Heart left ventricle (tissue), 13 donors: Measurements from ENCODE around the gene TAGLN.

Source experiments
- POLR2A ChIP-seq, 2 donors: fragments of 450-650 bp; IDR thresholded peaks; one replicate each; pipeline ENCODE4 v1.6.1; 2017; ENCODE audit warnings: antibody characterized with exemption in 2 of 2, mild to moderate bottlenecking in 2 of 2, moderate library complexity in 2 of 2
- TF ChIP-seq, protein P1 (sequence below), 12 donors: fragments of 200-600 bp; sonication (generic) in 4 of 12; IDR thresholded peaks; one replicate each; pipeline versions ENCODE4 v1.5.0 to v1.8.0; 2018 to 2022; ENCODE audit warnings: antibody characterized with exemption in 12 of 12, mild to moderate bottlenecking in 5 of 12
- donor health status: ischemic (EF 13 %, LVEDD 7.1; RV severe dilation, severe dysfunction).
- donor health status: DM: no; HTN: yes; CAD: no.
- donor health status: DM: no; HTN: no; CAD: no.
- donor health status: ischemic (EF 25% LVEDD 6.9; RV normal size, moderate dysfunction).
- donor health status: ischemic (EF 25% LVEDD 5.7; RV mildly dilated, moderate dysfunction).
- donor health status: ischemic (EF 35%, LVEDD 5.7; RV mildly dilated, moderate dysfunction).
- donor health status: nonischemic (EF 11% LVEDD 7.7; RV severe dilation, severe dysfunction).
- donor health status: DM: yes; HTN: yes; CAD: no.
- donor health status: PGD.
- donor health status: ischemic (EF 29% LVEDD 5.4; RV normal size, mild dysfunction).
- donor health status: nonischemic (EF 23%, LVEDD 6.1; RV moderate dilation, normal function).

GRCh38 chr11:117220999-117221774 lies 22.0 kb downstream of the TAGLN start:
- TF ChIP-seq, protein P1, sequence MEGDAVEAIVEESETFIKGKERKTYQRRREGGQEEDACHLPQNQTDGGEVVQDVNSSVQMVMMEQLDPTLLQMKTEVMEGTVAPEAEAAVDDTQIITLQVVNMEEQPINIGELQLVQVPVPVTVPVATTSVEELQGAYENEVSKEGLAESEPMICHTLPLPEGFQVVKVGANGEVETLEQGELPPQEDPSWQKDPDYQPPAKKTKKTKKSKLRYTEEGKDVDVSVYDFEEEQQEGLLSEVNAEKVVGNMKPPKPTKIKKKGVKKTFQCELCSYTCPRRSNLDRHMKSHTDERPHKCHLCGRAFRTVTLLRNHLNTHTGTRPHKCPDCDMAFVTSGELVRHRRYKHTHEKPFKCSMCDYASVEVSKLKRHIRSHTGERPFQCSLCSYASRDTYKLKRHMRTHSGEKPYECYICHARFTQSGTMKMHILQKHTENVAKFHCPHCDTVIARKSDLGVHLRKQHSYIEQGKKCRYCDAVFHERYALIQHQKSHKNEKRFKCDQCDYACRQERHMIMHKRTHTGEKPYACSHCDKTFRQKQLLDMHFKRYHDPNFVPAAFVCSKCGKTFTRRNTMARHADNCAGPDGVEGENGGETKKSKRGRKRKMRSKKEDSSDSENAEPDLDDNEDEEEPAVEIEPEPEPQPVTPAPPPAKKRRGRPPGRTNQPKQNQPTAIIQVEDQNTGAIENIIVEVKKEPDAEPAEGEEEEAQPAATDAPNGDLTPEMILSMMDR (IDR thresholded peaks at IDR 0.05) = no peak
- TF ChIP-seq POLR2A (IDR thresholded peaks at IDR 0.05) = no peak
